ENCODE measurements around the gene PLCB1.

Gene PLCB1

DNA sequence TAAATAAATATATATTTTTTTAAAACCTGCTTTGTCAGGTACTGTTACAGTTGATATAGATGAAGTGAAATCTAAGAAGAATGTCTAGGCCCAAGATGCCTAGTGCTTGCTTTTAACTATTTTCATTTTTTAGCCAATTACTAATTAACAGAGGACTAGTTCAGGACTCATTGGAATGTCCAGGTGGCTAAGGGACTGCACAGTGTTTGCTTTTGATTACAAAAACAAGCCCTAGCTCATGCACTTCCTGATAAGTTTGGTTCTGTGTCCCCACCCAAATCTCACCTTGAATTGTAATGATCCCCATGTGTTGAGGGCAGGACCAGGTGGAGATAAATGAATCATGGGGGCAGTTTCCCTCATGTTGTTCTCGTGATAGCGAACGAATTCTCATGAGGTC, 417.1 kb downstream of the PLCB1 start:
- no peaks in the 10 kb centered on the region for H3K27me3 ChIP-seq (ENCODE audit: insufficient read depth, low read depth)
- no peak overlapping the region for H3K9ac ChIP-seq
- no peak overlapping the region for H2AFZ ChIP-seq (ENCODE audit: low read depth)
- TF ChIP-seq, protein P1, sequence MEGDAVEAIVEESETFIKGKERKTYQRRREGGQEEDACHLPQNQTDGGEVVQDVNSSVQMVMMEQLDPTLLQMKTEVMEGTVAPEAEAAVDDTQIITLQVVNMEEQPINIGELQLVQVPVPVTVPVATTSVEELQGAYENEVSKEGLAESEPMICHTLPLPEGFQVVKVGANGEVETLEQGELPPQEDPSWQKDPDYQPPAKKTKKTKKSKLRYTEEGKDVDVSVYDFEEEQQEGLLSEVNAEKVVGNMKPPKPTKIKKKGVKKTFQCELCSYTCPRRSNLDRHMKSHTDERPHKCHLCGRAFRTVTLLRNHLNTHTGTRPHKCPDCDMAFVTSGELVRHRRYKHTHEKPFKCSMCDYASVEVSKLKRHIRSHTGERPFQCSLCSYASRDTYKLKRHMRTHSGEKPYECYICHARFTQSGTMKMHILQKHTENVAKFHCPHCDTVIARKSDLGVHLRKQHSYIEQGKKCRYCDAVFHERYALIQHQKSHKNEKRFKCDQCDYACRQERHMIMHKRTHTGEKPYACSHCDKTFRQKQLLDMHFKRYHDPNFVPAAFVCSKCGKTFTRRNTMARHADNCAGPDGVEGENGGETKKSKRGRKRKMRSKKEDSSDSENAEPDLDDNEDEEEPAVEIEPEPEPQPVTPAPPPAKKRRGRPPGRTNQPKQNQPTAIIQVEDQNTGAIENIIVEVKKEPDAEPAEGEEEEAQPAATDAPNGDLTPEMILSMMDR (conservative IDR thresholded peaks at IDR 0.05; ENCODE audit: low read depth, low read length), result no peak
- no peaks in the 10 kb centered on the region for H4K20me1 ChIP-seq (ENCODE audit: insufficient read depth)
- H3K36me3 ChIP-seq (ENCODE audit: insufficient read depth), result no peaks in the 10 kb centered on the region
- H3K4me3 ChIP-seq (IDR thresholded peaks at IDR 0.05; ENCODE audit: insufficient read depth, low read depth, low read length), result no peak overlapping the region
- H3K4me1 ChIP-seq (ENCODE audit: low read depth, poor library complexity, severe bottlenecking), result no peaks in the 10 kb centered on the region
- H3K4me2 ChIP-seq, result no peak overlapping the region
- no peaks in the 10 kb centered on the region for H3K79me2 ChIP-seq (ENCODE audit: insufficient read depth, low read depth)
- no peak overlapping the region for H3K27ac ChIP-seq

DNA sequence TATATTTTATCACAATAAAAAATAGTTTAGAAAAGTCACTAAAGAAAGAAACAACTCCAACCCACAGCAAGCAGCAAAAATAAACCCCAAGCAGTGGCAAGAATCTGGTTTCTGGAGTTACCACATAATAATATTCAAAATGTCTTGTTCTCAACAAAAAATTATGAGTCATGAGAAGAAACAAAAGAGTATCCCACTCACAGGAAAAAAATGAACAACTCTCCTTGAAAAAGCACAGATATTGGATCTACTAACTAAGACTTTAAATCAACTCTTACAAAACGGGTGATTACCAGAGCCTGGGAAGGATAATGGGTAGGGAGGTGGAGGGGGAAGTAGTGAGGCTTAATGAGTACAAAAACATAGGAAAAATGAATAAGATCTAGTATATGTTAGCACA, 425.6 kb downstream of the PLCB1 start:
- TF ChIP-seq, protein P1 (conservative IDR thresholded peaks at IDR 0.05; ENCODE audit: low read depth, low read length), result no peak
- no peak overlapping the region for H3K4me3 ChIP-seq (IDR thresholded peaks at IDR 0.05; ENCODE audit: insufficient read depth, low read depth, low read length)
- H3K4me2 ChIP-seq, result no peak overlapping the region
- H3K27ac ChIP-seq, result no peak overlapping the region
- H3K27me3 ChIP-seq (ENCODE audit: insufficient read depth, low read depth), result no peaks in the 10 kb centered on the region
- H3K36me3 ChIP-seq (ENCODE audit: insufficient read depth), result no peaks in the 10 kb centered on the region
- no peak overlapping the region for H2AFZ ChIP-seq (ENCODE audit: low read depth)
- no peaks in the 10 kb centered on the region for H3K4me1 ChIP-seq (ENCODE audit: low read depth, poor library complexity, severe bottlenecking)
- no peak overlapping the region for H3K9ac ChIP-seq
- no peaks in the 10 kb centered on the region for H3K79me2 ChIP-seq (ENCODE audit: insufficient read depth, low read depth)
- no peaks in the 10 kb centered on the region for H4K20me1 ChIP-seq (ENCODE audit: insufficient read depth)

DNA sequence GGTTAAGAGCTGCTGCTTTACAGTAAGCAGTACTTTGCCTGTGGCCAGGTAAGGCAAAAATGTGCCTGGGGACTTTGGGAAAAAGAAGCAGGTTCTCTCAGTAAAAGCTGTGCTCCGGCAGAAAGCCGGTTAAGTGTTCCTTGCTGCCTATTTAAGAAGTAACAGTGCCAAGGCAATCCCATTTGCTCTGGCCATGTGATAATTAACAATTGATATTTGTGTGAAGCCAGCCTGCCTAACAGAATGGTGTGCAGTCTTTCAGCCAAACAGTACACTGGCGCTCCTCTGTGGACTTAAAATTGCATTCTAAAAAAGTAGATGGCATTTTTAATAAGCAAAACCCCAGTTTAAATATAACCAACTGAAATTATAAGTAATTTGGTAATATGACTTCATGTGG, 430.3 kb downstream of the PLCB1 start:
- Histone ChIP-seq H3K27me3 (ENCODE audit: insufficient read depth, low read depth) (no peaks in the 10 kb centered on the region), H3K4me1 (ENCODE audit: low read depth, poor library complexity, severe bottlenecking) (no peaks in the 10 kb centered on the region), H3K4me3 (IDR thresholded peaks at IDR 0.05; ENCODE audit: insufficient read depth, low read depth, low read length) (no peak overlapping the region), H3K9ac (no peak overlapping the region), H3K79me2 (ENCODE audit: insufficient read depth, low read depth) (no peaks in the 10 kb centered on the region), H3K36me3 (ENCODE audit: insufficient read depth) (no peaks in the 10 kb centered on the region), H4K20me1 (ENCODE audit: insufficient read depth) (no peaks in the 10 kb centered on the region), H2AFZ (ENCODE audit: low read depth) (no peak overlapping the region), H3K27ac (no peak overlapping the region), H3K4me2 (no peak overlapping the region)
- TF ChIP-seq, protein P1 (conservative IDR thresholded peaks at IDR 0.05; ENCODE audit: low read depth, low read length), result no peak

DNA sequence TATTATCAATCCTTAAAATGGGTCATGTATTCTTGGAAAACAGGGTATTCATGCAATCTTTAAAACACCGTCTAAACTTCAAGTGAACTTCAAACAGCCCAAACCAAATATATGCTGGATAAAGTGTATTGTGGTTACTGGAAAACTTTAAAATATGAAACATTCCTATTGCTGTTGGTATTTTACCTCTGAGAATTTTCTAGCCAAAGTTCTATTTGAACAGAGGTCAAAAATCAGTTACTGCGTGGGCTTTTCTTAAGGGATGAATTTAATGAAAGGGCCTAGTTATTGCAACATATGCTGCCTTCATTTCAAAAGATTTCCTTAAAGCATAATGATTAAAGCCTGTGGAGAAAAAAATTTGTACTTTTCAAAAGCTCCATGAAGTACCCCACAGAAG, 436.0 kb downstream of the PLCB1 start:
- Histone ChIP-seq H3K9ac (no peak overlapping the region), H2AFZ (ENCODE audit: low read depth) (no peak overlapping the region), H3K79me2 (ENCODE audit: insufficient read depth, low read depth) (no peaks in the 10 kb centered on the region), H3K4me1 (ENCODE audit: low read depth, poor library complexity, severe bottlenecking) (no peaks in the 10 kb centered on the region), H3K27me3 (ENCODE audit: insufficient read depth, low read depth) (no peaks in the 10 kb centered on the region), H4K20me1 (ENCODE audit: insufficient read depth) (no peaks in the 10 kb centered on the region), H3K27ac (no peak overlapping the region), H3K36me3 (ENCODE audit: insufficient read depth) (no peaks in the 10 kb centered on the region), H3K4me2 (no peak overlapping the region), H3K4me3 (IDR thresholded peaks at IDR 0.05; ENCODE audit: insufficient read depth, low read depth, low read length) (no peak overlapping the region)
- TF ChIP-seq, protein P1 (conservative IDR thresholded peaks at IDR 0.05; ENCODE audit: low read depth, low read length), result no peak

DNA sequence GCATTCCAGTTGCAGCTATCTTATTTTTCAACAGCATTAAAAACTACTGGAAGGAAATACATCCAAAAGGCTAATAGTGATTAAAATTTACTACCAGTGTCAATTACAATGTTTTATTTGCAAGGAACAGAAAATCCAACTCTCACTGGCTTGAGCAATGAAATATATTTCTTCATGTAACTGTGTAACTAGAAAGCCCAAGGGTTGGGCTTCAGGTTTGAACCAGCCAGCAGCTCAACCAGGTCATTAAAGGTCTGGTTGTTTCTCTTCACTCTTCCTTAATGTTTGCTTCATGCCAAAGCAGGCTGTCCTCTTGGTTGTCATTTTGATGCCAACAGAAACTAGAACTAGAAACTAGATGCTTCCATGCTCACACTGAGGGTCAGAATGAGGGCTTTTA, 437.7 kb downstream of the PLCB1 start:
- Histone ChIP-seq H3K4me1 (ENCODE audit: low read depth, poor library complexity, severe bottlenecking) (no peaks in the 10 kb centered on the region), H3K4me2 (no peak overlapping the region), H2AFZ (ENCODE audit: low read depth) (no peak overlapping the region), H3K36me3 (ENCODE audit: insufficient read depth) (no peaks in the 10 kb centered on the region), H3K4me3 (IDR thresholded peaks at IDR 0.05; ENCODE audit: insufficient read depth, low read depth, low read length) (no peak overlapping the region), H3K27me3 (ENCODE audit: insufficient read depth, low read depth) (no peaks in the 10 kb centered on the region), H4K20me1 (ENCODE audit: insufficient read depth) (no peaks in the 10 kb centered on the region), H3K79me2 (ENCODE audit: insufficient read depth, low read depth) (no peaks in the 10 kb centered on the region), H3K9ac (no peak overlapping the region), H3K27ac (no peak overlapping the region)
- TF ChIP-seq, protein P1 (conservative IDR thresholded peaks at IDR 0.05; ENCODE audit: low read depth, low read length), result no peak

Data from KMS-11 (cell line).